CD4-positive, CD25-positive, alpha-beta regulatory T cell (primary cell): ENCODE results near the gene PHEX. TPM values are rescaled to one million over a fixed set of nuclear protein-coding genes. Genes with fewer than 3 reads are reported as not detected.
"Not testable (repeated sequence)": the region's sequence is repeated elsewhere in the genome, so short reads cannot be mapped to it uniquely, and the experiment has no call there.

Source experiments
- ATAC-seq, 2 donors: fragments of 150-1000 bp; cut with Tn5 transposase; one replicate each; pipeline ENCODE4 v1.10.0; 2021; ENCODE audit warnings: low read depth in 2 of 2, moderate number of reproducible peaks in 2 of 2, moderate library complexity in 1 of 2
- DNase-seq, 3 donors: peaks; one replicate each; pipeline versions ENCODE4 v3.0.0 to v3.0.0-alpha.2; 2012 to 2022; ENCODE audit warnings: mixed read lengths in 1 of 3
- H3K27ac ChIP-seq: one replicate; pipeline ENCODE4 v1.7.0; 2013; ENCODE audit warnings: mild to moderate bottlenecking, low read length; ENCODE audit not compliant: insufficient read depth, poor library complexity, severe bottlenecking
- H3K27me3 ChIP-seq: one replicate; pipeline ENCODE4 v1.7.0; 2013; ENCODE audit warnings: low read length; ENCODE audit not compliant: control insufficient read depth, insufficient read depth
- H3K36me3 ChIP-seq: one replicate; pipeline ENCODE4 v1.7.0; 2013; ENCODE audit warnings: mild to moderate bottlenecking, low read length, moderate library complexity; ENCODE audit not compliant: control insufficient read depth, insufficient read depth
- H3K4me1 ChIP-seq: 2 replicates; pipeline ENCODE4 v1.7.0; 2013; ENCODE audit warnings: mild to moderate bottlenecking, low read length; ENCODE audit not compliant: insufficient read depth, control insufficient read depth, poor library complexity, severe bottlenecking
- H3K4me3 ChIP-seq: one replicate; pipeline ENCODE4 v1.7.0; 2013; ENCODE audit warnings: low read depth, mild to moderate bottlenecking, low read length, moderate library complexity
- H3K9me3 ChIP-seq, 2 experiments: 1 replicate in 1 of 2; 2 replicates in 1 of 2; pipeline ENCODE4 v1.7.0; 2013; ENCODE audit warnings: low read length in 2 of 2, mild to moderate bottlenecking in 1 of 2, moderate library complexity in 1 of 2; ENCODE audit not compliant: control insufficient read depth in 2 of 2
- H3K27ac Mint-ChIP-seq, 3 donors: one replicate each; pipeline ENCODE4 v1.8.0; 2020 to 2022; ENCODE audit warnings: mild to moderate bottlenecking in 3 of 3, mixed read lengths in 3 of 3, moderate library complexity in 2 of 3
- H3K27me3 Mint-ChIP-seq: one replicate; pipeline ENCODE4 v1.8.0; 2022; ENCODE audit warnings: mild to moderate bottlenecking, mixed read lengths
- H3K36me3 Mint-ChIP-seq: one replicate; pipeline ENCODE4 v1.8.0; 2020; ENCODE audit warnings: mixed read lengths
- H3K4me1 Mint-ChIP-seq, 4 donors: one replicate each; pipeline ENCODE4 v1.8.0; 2020 to 2022; ENCODE audit warnings: mixed read lengths in 4 of 4, mild to moderate bottlenecking in 1 of 4
- H3K4me3 Mint-ChIP-seq, 4 donors: one replicate each; pipeline ENCODE4 v1.8.0; 2020 to 2022; ENCODE audit warnings: mild to moderate bottlenecking in 4 of 4, mixed read lengths in 4 of 4, moderate library complexity in 3 of 4
- H3K9me3 Mint-ChIP-seq, 7 donors: one replicate each; pipeline ENCODE4 v1.8.0; 2020 to 2022; ENCODE audit warnings: mixed read lengths in 7 of 7, mild to moderate bottlenecking in 3 of 7, moderate library complexity in 2 of 7
- polyA plus RNA-seq, 4 donors: library from polyadenylated mRNA; unstranded; fragments of 300-500 nt; fragmentation: Illumina TruSeq; gene quantifications; one replicate each; pipeline ENCODE4 v1.2.3, GENCODE V29; 2021
- total RNA-seq: library from RNA; stranded (reverse); gene quantifications from one replicate; pipeline ENCODE4 v1.2.3, GENCODE V29; 2022

The PHEX gene
- total and polyA plus RNA-seq, 5 donors from 2014 or later: 0.10 to 1.0 (median 0.46) TPM; not detected in 1

DNA sequence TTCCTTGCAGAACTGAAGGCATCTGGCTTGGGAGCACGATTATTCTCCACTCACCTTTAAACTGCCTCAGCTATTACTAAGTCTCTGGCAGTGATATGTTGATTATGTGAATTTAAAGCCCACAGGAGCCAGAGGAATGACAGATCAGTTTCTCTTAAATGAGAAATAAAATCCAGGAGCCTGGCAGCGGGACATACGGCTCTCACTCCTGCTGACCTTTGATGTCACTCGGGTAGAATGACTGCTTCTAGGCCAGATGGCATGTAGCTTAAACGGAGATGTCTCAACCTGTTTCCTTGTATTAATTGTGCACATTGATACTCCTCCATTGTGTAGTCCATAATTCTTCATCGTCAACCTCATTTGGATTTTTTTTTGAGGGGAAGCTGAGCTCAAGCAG is 236.6 kb downstream of the PHEX start:
- no peak overlapping the region for H3K4me3 Mint-ChIP-seq

DNA sequence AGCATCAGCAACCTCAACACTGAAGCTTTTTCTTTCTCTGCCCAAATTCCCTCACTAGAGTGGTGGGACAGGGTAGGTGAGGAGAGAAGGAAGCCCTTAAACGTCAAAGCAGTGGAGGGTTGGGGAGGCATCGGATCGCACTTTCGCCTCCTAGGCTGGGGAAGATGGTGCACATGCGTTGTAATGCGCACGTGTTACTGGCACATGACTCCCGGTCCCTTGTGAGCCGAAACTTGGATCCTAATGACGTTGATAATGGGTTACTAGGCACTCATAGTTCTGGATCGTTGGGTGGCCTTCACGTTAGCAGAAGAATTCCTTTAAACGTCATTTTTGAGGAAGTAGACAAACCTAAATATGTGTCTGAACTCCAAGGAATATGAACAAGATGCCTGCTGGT is 240.5 kb downstream of the PHEX start, which contains the start of gene CBLL2:
CBLL2 (plus strand) TSS at position 301 of the 400 bp plus-strand sequence; CDS start at position 380, 79 bp downstream.
- Mint-ChIP-seq H3K27ac (no peak within 1 kb of the TSS), H3K4me1 (no peaks in the 10 kb centered on the region), H3K4me3 (no peak within 1 kb of the TSS), H3K36me3 (no peaks in the 10 kb centered on the region), H3K27me3 (no peaks in the 10 kb centered on the region), H3K9me3 (peaks cover 0 to 10% (median 0%) of the 10 kb centered on the region in 7 donors)
- Histone ChIP-seq H3K9me3 (no peaks in the 10 kb centered on the region), H3K4me3 (no peak within 1 kb of the TSS), H3K27ac (no peak within 1 kb of the TSS), H3K27me3 (no peaks in the 10 kb centered on the region), H3K36me3 (no peaks in the 10 kb centered on the region), H3K4me1 (no peaks in the 10 kb centered on the region)
- ATAC-seq (no peak), DNase-seq (no peak)

More for the DNA sequence above, 236.6 kb downstream of the PHEX start:
- no peak for DNase-seq
- no peaks in the 10 kb centered on the region for H3K4me1 ChIP-seq
- H3K9me3 ChIP-seq: no peaks in the 10 kb centered on the region
- H3K4me3 ChIP-seq: no peak overlapping the region
- no peak for ATAC-seq
- Mint-ChIP-seq H3K27me3 (peaks cover 6% of the 10 kb centered on the region), H3K27ac (no peak overlapping the region), H3K9me3 (peaks cover 0 to 14% (median 0%) of the 10 kb centered on the region in 7 donors), H3K36me3 (no peaks in the 10 kb centered on the region), H3K4me1 (no peaks in the 10 kb centered on the region)
- no peaks in the 10 kb centered on the region for H3K27me3 ChIP-seq
- H3K27ac ChIP-seq: no peak overlapping the region
- H3K36me3 ChIP-seq: no peaks in the 10 kb centered on the region

DNA sequence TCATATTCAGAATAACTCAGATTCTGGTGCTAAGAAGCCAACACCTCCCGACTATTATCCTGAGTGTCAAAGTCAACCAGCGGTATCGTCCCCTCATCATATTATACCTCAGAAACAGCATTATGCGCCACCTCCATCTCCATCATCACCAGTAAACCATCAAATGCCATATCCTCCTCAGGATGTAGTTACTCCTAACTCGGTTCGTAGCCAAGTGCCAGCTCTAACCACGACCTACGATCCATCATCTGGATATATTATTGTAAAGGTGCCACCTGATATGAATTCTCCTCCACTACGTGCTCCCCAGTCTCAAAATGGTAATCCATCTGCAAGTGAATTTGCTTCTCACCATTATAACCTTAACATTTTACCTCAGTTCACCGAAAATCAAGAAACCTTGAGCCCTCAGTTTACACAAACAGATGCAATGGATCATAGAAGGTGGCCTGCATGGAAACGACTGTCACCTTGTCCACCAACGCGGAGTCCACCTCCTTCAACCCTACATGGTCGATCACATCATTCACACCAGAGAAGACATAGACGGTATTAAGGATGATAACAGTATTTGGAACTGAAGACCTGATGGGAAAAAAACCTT is 241.7 kb downstream of the PHEX start:
- no peaks in the 10 kb centered on the region for H3K27me3 Mint-ChIP-seq
- ATAC-seq: no peak
- no peaks in the 10 kb centered on the region for H3K36me3 ChIP-seq

DNA sequence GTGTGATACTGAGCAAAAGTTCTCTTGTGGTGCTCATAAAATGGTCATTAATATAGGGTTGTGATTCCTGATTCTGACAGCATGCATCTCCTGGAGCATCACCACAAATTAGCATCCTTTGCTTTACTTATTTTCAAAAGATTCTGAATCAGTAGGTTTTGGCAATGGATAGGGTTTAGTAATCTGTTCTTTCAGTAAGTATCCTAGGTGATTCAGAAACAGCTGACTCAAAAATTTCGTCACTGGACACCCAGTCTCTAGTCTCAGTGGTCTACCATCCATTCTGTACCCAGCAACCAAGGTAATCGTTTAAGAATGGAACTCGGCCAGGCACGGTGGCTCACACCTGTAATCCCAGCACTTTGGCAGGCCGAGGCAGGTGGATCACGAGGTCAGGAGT is 244.7 kb downstream of the PHEX start:
- Histone ChIP-seq H3K36me3 (no peaks in the 10 kb centered on the region), H3K4me1 (no peaks in the 10 kb centered on the region), H3K27me3 (no peaks in the 10 kb centered on the region), H3K9me3 (no peaks in the 10 kb centered on the region), H3K27ac (no peak overlapping the region), H3K4me3 (no peak overlapping the region)
- Mint-ChIP-seq H3K4me3 (no peak overlapping the region), H3K36me3 (no peaks in the 10 kb centered on the region), H3K9me3 (peaks cover 0 to 5% (median 0%) of the 10 kb centered on the region in 7 donors), H3K27ac (no peak overlapping the region), H3K27me3 (no peaks in the 10 kb centered on the region), H3K4me1 (no peaks in the 10 kb centered on the region)
- DNase-seq: no peak
- ATAC-seq: no peak

More for the DNA sequence above, 241.7 kb downstream of the PHEX start:
- Mint-ChIP-seq H3K9me3 (peaks cover 0 to 10% (median 0%) of the 10 kb centered on the region in 7 donors), H3K36me3 (no peaks in the 10 kb centered on the region), H3K4me1 (no peaks in the 10 kb centered on the region), H3K4me3 (no peak overlapping the region), H3K27ac (no peak overlapping the region)
- DNase-seq: no peak
- no peak overlapping the region for H3K27ac ChIP-seq
- H3K9me3 ChIP-seq: no peaks in the 10 kb centered on the region
- no peaks in the 10 kb centered on the region for H3K4me1 ChIP-seq
- H3K27me3 ChIP-seq: no peaks in the 10 kb centered on the region
- no peak overlapping the region for H3K4me3 ChIP-seq

DNA sequence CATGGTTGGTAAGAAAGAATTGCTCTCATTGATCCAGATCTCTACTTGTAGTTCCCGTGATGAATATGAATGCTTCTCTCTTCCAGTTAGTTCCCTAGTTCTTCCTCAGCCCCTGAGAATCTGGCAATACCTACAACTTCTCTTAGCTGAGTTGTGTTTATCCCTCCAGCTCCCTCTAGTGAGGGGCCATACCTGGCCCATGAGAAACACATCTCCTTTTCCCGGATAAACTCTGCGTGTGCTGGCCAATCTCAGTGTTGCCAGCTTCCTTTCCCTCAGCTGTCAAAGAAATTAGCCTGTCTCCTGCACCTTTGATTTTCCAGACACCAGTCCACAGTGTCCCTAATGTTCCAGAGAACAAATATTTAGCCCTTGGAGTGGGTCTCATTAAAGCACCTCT is 246.2 kb downstream of the PHEX start:
- no peaks in the 10 kb centered on the region for H3K36me3 ChIP-seq
- H3K27ac Mint-ChIP-seq: no peak overlapping the region

DNA sequence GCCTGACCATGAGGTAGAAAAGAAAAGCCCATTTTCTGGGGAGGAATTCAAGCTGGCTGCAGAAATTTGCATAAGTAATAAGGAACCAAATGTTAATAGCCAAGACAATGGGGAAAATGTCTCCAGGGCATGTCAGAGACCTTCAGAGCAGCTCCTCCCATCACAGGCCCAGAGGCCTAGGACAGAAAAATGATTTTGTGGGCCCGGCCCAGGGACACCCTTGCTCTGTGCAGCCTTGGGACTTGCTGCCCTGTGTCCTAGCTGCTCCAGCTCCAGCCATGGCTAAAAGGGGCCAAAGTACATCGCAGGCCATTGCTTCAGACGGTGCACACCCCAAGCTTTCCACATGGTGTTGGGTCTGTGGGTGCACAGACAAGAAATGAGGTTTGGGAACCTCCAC is 257.1 kb downstream of the PHEX start:
- H3K36me3 ChIP-seq, H3K27me3 Mint-ChIP-seq, ATAC-seq, H3K9me3 ChIP-seq, H3K36me3 Mint-ChIP-seq, H3K9me3 Mint-ChIP-seq, DNase-seq, H3K4me3 ChIP-seq, H3K27ac ChIP-seq, H3K27ac Mint-ChIP-seq, H3K4me1 Mint-ChIP-seq, H3K4me1 ChIP-seq, H3K4me3 Mint-ChIP-seq, H3K27me3 ChIP-seq: not testable (repeated sequence)

More for the DNA sequence above, 246.2 kb downstream of the PHEX start:
- Mint-ChIP-seq H3K27me3 (no peaks in the 10 kb centered on the region), H3K4me1 (no peaks in the 10 kb centered on the region), H3K9me3 (peaks cover 0 to 5% (median 0%) of the 10 kb centered on the region in 7 donors), H3K4me3 (no peak overlapping the region), H3K36me3 (no peaks in the 10 kb centered on the region)
- H3K27me3 ChIP-seq: no peaks in the 10 kb centered on the region
- H3K27ac ChIP-seq: no peak overlapping the region
- DNase-seq: no peak
- no peaks in the 10 kb centered on the region for H3K9me3 ChIP-seq
- no peak overlapping the region for H3K4me3 ChIP-seq
- H3K4me1 ChIP-seq: no peaks in the 10 kb centered on the region
- ATAC-seq: no peak

DNA sequence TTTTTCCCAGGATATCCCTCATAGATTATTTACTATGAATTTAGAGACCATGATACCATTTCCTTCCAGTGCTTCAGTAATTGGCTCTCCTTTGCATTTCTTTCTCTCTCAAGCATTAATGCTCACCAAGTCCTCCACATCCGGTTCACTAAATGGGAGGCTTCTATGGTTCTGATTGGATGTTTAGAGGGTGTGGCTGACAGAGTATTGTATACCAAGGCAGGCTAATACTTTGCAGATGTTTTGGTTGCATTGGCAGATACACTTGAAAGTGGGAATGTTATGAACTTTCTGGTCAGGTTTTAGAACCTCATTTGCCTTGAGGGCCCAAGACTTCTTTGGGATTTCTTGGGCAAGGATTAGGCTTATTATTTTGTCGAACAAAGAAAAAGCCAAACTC is 264.7 kb downstream of the PHEX start:
- Mint-ChIP-seq H3K27ac (no peak overlapping the region), H3K36me3 (no peaks in the 10 kb centered on the region), H3K27me3 (no peaks in the 10 kb centered on the region), H3K9me3 (peaks cover 0 to 5% (median 0%) of the 10 kb centered on the region in 7 donors), H3K4me1 (peaks cover 0 to 2% (median 0%) of the 10 kb centered on the region in 4 donors), H3K4me3 (no peak overlapping the region)
- no peak overlapping the region for H3K4me3 ChIP-seq
- H3K27me3 ChIP-seq: no peaks in the 10 kb centered on the region
- no peaks in the 10 kb centered on the region for H3K36me3 ChIP-seq
- no peak for DNase-seq
- no peaks in the 10 kb centered on the region for H3K9me3 ChIP-seq
- ATAC-seq: no peak
- H3K27ac ChIP-seq: no peak overlapping the region
- no peaks in the 10 kb centered on the region for H3K4me1 ChIP-seq

DNA sequence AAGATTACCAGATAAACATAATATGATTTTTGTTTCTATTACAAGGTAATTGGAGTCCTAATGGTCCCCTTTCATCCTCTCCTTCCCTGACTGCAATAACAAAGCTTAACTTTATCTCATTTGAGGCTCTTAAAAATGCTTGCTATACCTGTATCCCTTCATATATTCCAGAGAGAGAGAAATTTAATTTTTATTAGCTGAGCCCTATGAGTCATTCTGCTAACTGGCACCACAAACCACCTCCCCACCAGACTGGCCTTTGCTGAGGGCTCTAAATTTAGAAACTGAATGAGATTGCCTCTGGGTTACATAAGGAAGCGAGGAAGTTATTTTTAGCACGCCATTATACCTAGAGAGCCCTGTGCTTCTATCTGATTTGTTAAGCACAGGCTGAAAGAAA is 268.0 kb downstream of the PHEX start:
- Mint-ChIP-seq H3K4me3 (no peak overlapping the region), H3K9me3 (peaks cover 0 to 1% (median 0%) of the 10 kb centered on the region in 7 donors), H3K27ac (no peak overlapping the region), H3K36me3 (no peaks in the 10 kb centered on the region), H3K27me3 (no peaks in the 10 kb centered on the region), H3K4me1 (peaks cover 0 to 2% (median 0%) of the 10 kb centered on the region in 4 donors)
- Histone ChIP-seq H3K27ac (no peak overlapping the region), H3K36me3 (no peaks in the 10 kb centered on the region), H3K4me3 (no peak overlapping the region), H3K4me1 (no peaks in the 10 kb centered on the region), H3K9me3 (no peaks in the 10 kb centered on the region), H3K27me3 (no peaks in the 10 kb centered on the region)
- no peak for DNase-seq
- ATAC-seq: no peak
